Measurements from ENCODE around the gene LAMC3.

DNA sequence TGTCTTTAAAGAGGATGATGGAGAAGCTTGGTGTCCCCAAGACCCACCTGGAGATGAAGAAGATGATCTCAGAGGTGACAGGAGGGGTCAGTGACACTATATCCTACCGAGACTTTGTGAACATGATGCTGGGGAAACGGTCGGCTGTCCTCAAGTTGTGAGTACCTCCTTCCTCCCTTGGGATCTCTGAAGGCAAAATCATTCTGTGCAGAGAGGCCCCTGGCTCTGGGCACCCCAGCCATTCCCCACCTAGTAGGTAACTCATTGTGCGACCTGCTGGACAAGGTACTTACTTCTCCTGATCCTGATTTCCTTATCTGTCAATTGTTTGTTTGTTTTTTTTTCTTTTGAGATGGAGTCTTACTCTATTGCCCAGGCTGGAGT, 108.8 kb downstream of the LAMC3 start:
- no peak for TF ChIP-seq POLR2A (IDR thresholded peaks at IDR 0.05)
- no peak for TF ChIP-seq CTCF (IDR thresholded peaks at IDR 0.05)
- no peak for TF ChIP-seq EP300 (IDR thresholded peaks at IDR 0.05)

Data from stomach (tissue), 4 donors.